ENCODE data around the gene OVOL2.

The OVOL2 gene

GRCh38 chr20:18011951-18012645 lies 45.6 kb downstream of the OVOL2 start:
- DNase-seq, result no peak

- no peak for DNase-seq
Observed at GRCh38 chr20:18011482-18011881, 46.2 kb downstream of the OVOL2 start.

- no peak for DNase-seq
Observed at GRCh38 chr20:18009116-18009515, 48.6 kb downstream of the OVOL2 start.

GRCh38 chr20:18007534-18008292 lies 50.0 kb downstream of the OVOL2 start:
- no peak for DNase-seq

GRCh38 chr20:18006684-18007083 lies 51.0 kb downstream of the OVOL2 start:
- DNase-seq, result no peak

- DNase-seq, result no peak
Observed at GRCh38 chr20:18005990-18006364, 51.7 kb downstream of the OVOL2 start.

- DNase-seq, result no peak
Observed at GRCh38 chr20:18005170-18005989, 52.3 kb downstream of the OVOL2 start.

- no peak for DNase-seq
Observed at GRCh38 chr20:18004384-18005031, 53.2 kb downstream of the OVOL2 start.

- DNase-seq, result no peak
Observed at GRCh38 chr20:18003897-18004296, 53.8 kb downstream of the OVOL2 start.

GRCh38 chr20:18001131-18001921 lies 56.4 kb downstream of the OVOL2 start:
- no peak for DNase-seq

- DNase-seq, result no peak
Observed at GRCh38 chr20:17999566-17999965, 58.1 kb downstream of the OVOL2 start.

- DNase-seq, result no peak
Observed at GRCh38 chr20:17998446-17998845, 59.3 kb downstream of the OVOL2 start.

- peak; percentile 22 to 43 for DNase-seq
Observed at GRCh38 chr20:17995967-17996819, 61.5 kb downstream of the OVOL2 start.

GRCh38 chr20:17993546-17993945 lies 64.2 kb downstream of the OVOL2 start:
- no peak for DNase-seq

GRCh38 chr20:17992847-17993513 lies 64.7 kb downstream of the OVOL2 start:
- DNase-seq, result no peak

GRCh38 chr20:17992224-17992637 lies 65.5 kb downstream of the OVOL2 start:
- DNase-seq, result no peak

- DNase-seq, result no peak
Observed at GRCh38 chr20:17990278-17990972, 67.3 kb downstream of the OVOL2 start.

- no peak for DNase-seq
Observed at GRCh38 chr20:17987988-17988387, 69.7 kb downstream of the OVOL2 start.

GRCh38 chr20:17985388-17986018 lies 72.2 kb downstream of the OVOL2 start:
- no peak for DNase-seq

- no peak for DNase-seq
Observed at GRCh38 chr20:17976305-17976704, 81.4 kb downstream of the OVOL2 start.

All from activated CD4-positive, alpha-beta T cell treated with anti-CD3 and anti-CD28 coated beads for 4 hours (primary cell).